NCI-H748 (cell line): Measurements from ENCODE around the gene PPFIBP2.

Experiments
- DNase-seq: peaks from one replicate; lab custom pipeline; 2025; ENCODE audit not compliant: unreplicated experiment; lab: John Stamatoyannopoulos, UW

PPFIBP2 gene

GRCh38 chr11:7575841-7576725, 62.3 kb downstream of the PPFIBP2 start:
- no peak for DNase-seq

GRCh38 chr11:7576726-7577290, 63.0 kb downstream of the PPFIBP2 start:
- no peak for DNase-seq

GRCh38 chr11:7577291-7578190, 63.7 kb downstream of the PPFIBP2 start:
- peak; percentile 28 for DNase-seq

GRCh38 chr11:7578276-7578955, 64.6 kb downstream of the PPFIBP2 start:
- DNase-seq: no peak

- DNase-seq: no peak
Measured at GRCh38 chr11:7579361-7579791, 65.6 kb downstream of the PPFIBP2 start.

- no peak for DNase-seq
Measured at GRCh38 chr11:7581021-7581590, 67.3 kb downstream of the PPFIBP2 start.

- no peak for DNase-seq
Measured at GRCh38 chr11:7582338-7582985, 68.7 kb downstream of the PPFIBP2 start.

GRCh38 chr11:7583248-7583647, 69.4 kb downstream of the PPFIBP2 start:
- DNase-seq: no peak

- DNase-seq: no peak
Measured at GRCh38 chr11:7584910-7585309, 71.1 kb downstream of the PPFIBP2 start.

GRCh38 chr11:7585816-7586215, 72.0 kb downstream of the PPFIBP2 start:
- DNase-seq: no peak

- no peak for DNase-seq
Measured at GRCh38 chr11:7586376-7586775, 72.6 kb downstream of the PPFIBP2 start.

GRCh38 chr11:7587712-7588111, 73.9 kb downstream of the PPFIBP2 start:
- no peak for DNase-seq

- DNase-seq: no peak
Measured at GRCh38 chr11:7589861-7590260, 76.1 kb downstream of the PPFIBP2 start.

- DNase-seq: no peak
Measured at GRCh38 chr11:7590529-7590928, 76.7 kb downstream of the PPFIBP2 start.

- DNase-seq: no peak
Measured at GRCh38 chr11:7591107-7591894, 77.5 kb downstream of the PPFIBP2 start.

GRCh38 chr11:7591987-7592386, 78.2 kb downstream of the PPFIBP2 start:
- no peak for DNase-seq

GRCh38 chr11:7592711-7593110, 78.9 kb downstream of the PPFIBP2 start:
- DNase-seq: no peak

- DNase-seq: no peak
Measured at GRCh38 chr11:7593481-7593880, 79.7 kb downstream of the PPFIBP2 start.
